Measurements from ENCODE around the gene SYNJ1.

Gene SYNJ1

GRCh38 chr21:32757804-32758203 is 30.0 kb upstream of the SYNJ1 start:
- TF ChIP-seq POLR2AphosphoS5 (IDR thresholded peaks at IDR 0.05; ENCODE audit: low read depth, low read length) = no peak
- TF ChIP-seq FOXP2 (optimal IDR thresholded peaks at IDR 0.05; ENCODE audit: borderline replicate concordance, extremely low read depth, extremely low read length, insufficient read depth) = no peak
- TF ChIP-seq TAF1 (IDR thresholded peaks at IDR 0.05; ENCODE audit: borderline replicate concordance, insufficient read depth, low read length) = no peak
- TF ChIP-seq SIN3A (IDR thresholded peaks at IDR 0.05; ENCODE audit: borderline replicate concordance, insufficient read depth, low read length) = no peak
- no peak for TF ChIP-seq REST (IDR thresholded peaks at IDR 0.05; ENCODE audit: insufficient read depth in 1 of 2, low read depth in 2 of 2, low read length in 2 of 2)

- TF ChIP-seq POLR2AphosphoS5 (IDR thresholded peaks at IDR 0.05; ENCODE audit: low read depth, low read length) (no peak), REST (IDR thresholded peaks at IDR 0.05; ENCODE audit: insufficient read depth in 1 of 2, low read depth in 2 of 2, low read length in 2 of 2) (no peak), TAF1 (IDR thresholded peaks at IDR 0.05; ENCODE audit: borderline replicate concordance, insufficient read depth, low read length) (no peak), SIN3A (IDR thresholded peaks at IDR 0.05; ENCODE audit: borderline replicate concordance, insufficient read depth, low read length) (no peak), FOXP2 (optimal IDR thresholded peaks at IDR 0.05; ENCODE audit: borderline replicate concordance, extremely low read depth, extremely low read length, insufficient read depth) (no peak)
Observed at GRCh38 chr21:32756096-32756495, 28.3 kb upstream of the SYNJ1 start.

- TF ChIP-seq REST (IDR thresholded peaks at IDR 0.05; ENCODE audit: insufficient read depth in 1 of 2, low read depth in 2 of 2, low read length in 2 of 2) (no peak), TAF1 (IDR thresholded peaks at IDR 0.05; ENCODE audit: borderline replicate concordance, insufficient read depth, low read length) (no peak)
Observed at GRCh38 chr21:32753818-32754585, 26.2 kb upstream of the SYNJ1 start.

GRCh38 chr21:32750405-32750804 is 22.6 kb upstream of the SYNJ1 start:
- TF ChIP-seq FOXP2 (optimal IDR thresholded peaks at IDR 0.05; ENCODE audit: borderline replicate concordance, extremely low read depth, extremely low read length, insufficient read depth) = no peak
- no peak for TF ChIP-seq REST (IDR thresholded peaks at IDR 0.05; ENCODE audit: insufficient read depth in 1 of 2, low read depth in 2 of 2, low read length in 2 of 2)
- no peak for TF ChIP-seq TAF1 (IDR thresholded peaks at IDR 0.05; ENCODE audit: borderline replicate concordance, insufficient read depth, low read length)
- no peak for TF ChIP-seq POLR2AphosphoS5 (IDR thresholded peaks at IDR 0.05; ENCODE audit: low read depth, low read length)
- TF ChIP-seq SIN3A (IDR thresholded peaks at IDR 0.05; ENCODE audit: borderline replicate concordance, insufficient read depth, low read length) = no peak

GRCh38 chr21:32749662-32750061 is 21.8 kb upstream of the SYNJ1 start:
- TF ChIP-seq FOXP2 (optimal IDR thresholded peaks at IDR 0.05; ENCODE audit: borderline replicate concordance, extremely low read depth, extremely low read length, insufficient read depth) (no peak), SIN3A (IDR thresholded peaks at IDR 0.05; ENCODE audit: borderline replicate concordance, insufficient read depth, low read length) (no peak), POLR2AphosphoS5 (IDR thresholded peaks at IDR 0.05; ENCODE audit: low read depth, low read length) (no peak), REST (IDR thresholded peaks at IDR 0.05; ENCODE audit: insufficient read depth in 1 of 2, low read depth in 2 of 2, low read length in 2 of 2) (no peak), TAF1 (IDR thresholded peaks at IDR 0.05; ENCODE audit: borderline replicate concordance, insufficient read depth, low read length) (no peak)

All from PFSK-1 (cell line).